H1 (cell line): ENCODE data around the gene FBXO17. TPM values are rescaled to one million over a fixed set of nuclear protein-coding genes. Genes with fewer than 3 reads are reported as not detected.

Experiments
- EZH2 ChIP-seq: fragments of 200-600 bp; sonication (generic); IDR thresholded peaks from 2 replicates; pipeline ENCODE4 v1.7.1; 2012; ENCODE audit warnings: low read depth, mild to moderate bottlenecking, moderate library complexity, low read length, inconsistent platforms; ENCODE audit not compliant: severe bottlenecking
- NRF1 ChIP-seq: IDR thresholded peaks from 2 replicates; pipeline ENCODE4 v1.6.1; 2011; ENCODE audit warnings: mild to moderate bottlenecking, low read depth, low read length, improper control_type of control experiment
- RFX5 ChIP-seq: IDR thresholded peaks from 2 replicates; pipeline ENCODE4 v1.6.1; 2011; ENCODE audit warnings: low read depth, low read length, improper control_type of control experiment, borderline replicate concordance
- SIX5 ChIP-seq: IDR thresholded peaks from 2 replicates; pipeline ENCODE4 v1.6.1; 2011; ENCODE audit warnings: mild to moderate bottlenecking, low read depth, low read length
- polyA plus RNA-seq, 7 experiments: library from polyadenylated mRNA; depleted of rRNA in 3 of 7; stranded (reverse) in 5 of 7; unstranded in 2 of 7; fragments of >200 nt in 5 of 7; fragments of 200-250 nt in 2 of 7; gene quantifications; 1 replicate in 5 of 7; 2 replicates in 1 of 7; 4 replicates in 1 of 7; pipeline versions ENCODE4 v1.2.1 to v1.2.3, GENCODE V29; 2011 to 2013; ENCODE audit warnings: missing spikeins in 2 of 7, mixed read lengths in 2 of 7
- total RNA-seq: library from RNA; stranded (reverse); fragmentation: NEBNext Ultra II Directional; extraction: Animal tissue kit (Norgen Biotek cat#: 25700); gene quantifications from 2 replicates; pipeline ENCODE4 v1.2.1, GENCODE V29; 2021

FBXO17 gene
- total and polyA plus RNA-seq, 2 of the 8 experiments (the other 6 are each of a cell fraction or from before 2014, with no cell fraction given) = 11.7 to 15.3 TPM

- TF ChIP-seq SIX5 (no peak), NRF1 (no peak), RFX5 (no peak), EZH2 (no peak)
These were observed 54.7 kb downstream of the FBXO17 start (continued) for GRCh38 chr19:38920602-38921419.
